Ishikawa (cell line): ENCODE results near the gene U2AF2.

ENCODE experiments used
- CEBPB ChIP-seq: IDR thresholded peaks from 2 replicates; pipeline ENCODE4 v1.6.1; 2012
- CREB1 ChIP-seq: IDR thresholded peaks from 2 replicates; pipeline ENCODE4 v1.6.1; 2012; ENCODE audit warnings: low read depth
- EGR1 ChIP-seq: IDR thresholded peaks from 2 replicates; pipeline ENCODE4 v1.6.1; 2012
- EP300 ChIP-seq: IDR thresholded peaks from 2 replicates; pipeline ENCODE4 v1.6.1; 2012; ENCODE audit warnings: borderline replicate concordance
- FOXM1 ChIP-seq: IDR thresholded peaks from 2 replicates; pipeline ENCODE4 v1.6.1; 2012; ENCODE audit warnings: low read depth, borderline replicate concordance
- MAX ChIP-seq: IDR thresholded peaks from 2 replicates; pipeline ENCODE4 v1.6.1; 2012
- NFIC ChIP-seq: IDR thresholded peaks from 2 replicates; pipeline ENCODE4 v1.6.1; 2012
- RAD21 ChIP-seq: IDR thresholded peaks from 2 replicates; pipeline ENCODE4 v1.6.1; 2012; ENCODE audit warnings: low read depth
- TAF1 ChIP-seq: IDR thresholded peaks from 2 replicates; pipeline ENCODE4 v1.6.1; 2012; ENCODE audit warnings: low read depth, mild to moderate bottlenecking
- TCF12 ChIP-seq: IDR thresholded peaks from 2 replicates; pipeline ENCODE4 v1.6.1; 2012; ENCODE audit warnings: low read depth
- TEAD4 ChIP-seq: IDR thresholded peaks from 2 replicates; pipeline ENCODE4 v1.6.1; 2012
- USF1 ChIP-seq: IDR thresholded peaks from 2 replicates; pipeline ENCODE4 v1.6.1; 2012
- YY1 ChIP-seq: IDR thresholded peaks from 2 replicates; pipeline ENCODE4 v1.6.1; 2012; ENCODE audit warnings: low read depth
- ZBTB7A ChIP-seq: IDR thresholded peaks from 2 replicates; pipeline ENCODE4 v1.6.1; 2012; ENCODE audit warnings: low read depth
- TF ChIP-seq, protein P1 (sequence below): IDR thresholded peaks from 2 replicates; pipeline ENCODE4 v1.6.1; 2012; ENCODE audit warnings: low read depth, mild to moderate bottlenecking

U2AF2 gene

DNA sequence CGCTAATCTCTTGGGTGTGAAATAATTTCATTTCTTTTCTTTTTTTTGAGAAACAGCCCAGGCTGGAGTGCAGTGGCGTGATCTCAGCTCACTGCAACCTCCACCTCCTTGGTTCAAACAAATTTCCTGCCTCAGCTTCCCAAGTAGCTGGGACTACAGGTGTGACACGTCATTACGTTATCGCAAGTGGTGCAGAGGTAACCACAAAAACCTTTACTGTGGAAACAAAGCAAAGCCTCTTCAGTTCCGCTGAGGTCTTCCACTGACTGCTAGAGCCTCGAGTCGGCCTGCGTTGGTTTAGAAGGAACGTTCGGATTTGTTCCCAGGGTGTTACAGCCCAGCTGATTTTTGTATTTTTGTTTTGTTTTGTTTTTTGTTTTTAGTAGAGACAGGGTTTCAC lies 28.5 kb upstream of the U2AF2 start:
- no peak for TF ChIP-seq USF1
- no peak for TF ChIP-seq CREB1
- TF ChIP-seq MAX = no peak
- no peak for TF ChIP-seq YY1
- TF ChIP-seq RAD21 = no peak
- no peak for TF ChIP-seq TAF1
- TF ChIP-seq, protein P1, sequence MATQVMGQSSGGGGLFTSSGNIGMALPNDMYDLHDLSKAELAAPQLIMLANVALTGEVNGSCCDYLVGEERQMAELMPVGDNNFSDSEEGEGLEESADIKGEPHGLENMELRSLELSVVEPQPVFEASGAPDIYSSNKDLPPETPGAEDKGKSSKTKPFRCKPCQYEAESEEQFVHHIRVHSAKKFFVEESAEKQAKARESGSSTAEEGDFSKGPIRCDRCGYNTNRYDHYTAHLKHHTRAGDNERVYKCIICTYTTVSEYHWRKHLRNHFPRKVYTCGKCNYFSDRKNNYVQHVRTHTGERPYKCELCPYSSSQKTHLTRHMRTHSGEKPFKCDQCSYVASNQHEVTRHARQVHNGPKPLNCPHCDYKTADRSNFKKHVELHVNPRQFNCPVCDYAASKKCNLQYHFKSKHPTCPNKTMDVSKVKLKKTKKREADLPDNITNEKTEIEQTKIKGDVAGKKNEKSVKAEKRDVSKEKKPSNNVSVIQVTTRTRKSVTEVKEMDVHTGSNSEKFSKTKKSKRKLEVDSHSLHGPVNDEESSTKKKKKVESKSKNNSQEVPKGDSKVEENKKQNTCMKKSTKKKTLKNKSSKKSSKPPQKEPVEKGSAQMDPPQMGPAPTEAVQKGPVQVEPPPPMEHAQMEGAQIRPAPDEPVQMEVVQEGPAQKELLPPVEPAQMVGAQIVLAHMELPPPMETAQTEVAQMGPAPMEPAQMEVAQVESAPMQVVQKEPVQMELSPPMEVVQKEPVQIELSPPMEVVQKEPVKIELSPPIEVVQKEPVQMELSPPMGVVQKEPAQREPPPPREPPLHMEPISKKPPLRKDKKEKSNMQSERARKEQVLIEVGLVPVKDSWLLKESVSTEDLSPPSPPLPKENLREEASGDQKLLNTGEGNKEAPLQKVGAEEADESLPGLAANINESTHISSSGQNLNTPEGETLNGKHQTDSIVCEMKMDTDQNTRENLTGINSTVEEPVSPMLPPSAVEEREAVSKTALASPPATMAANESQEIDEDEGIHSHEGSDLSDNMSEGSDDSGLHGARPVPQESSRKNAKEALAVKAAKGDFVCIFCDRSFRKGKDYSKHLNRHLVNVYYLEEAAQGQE = no peak
- TF ChIP-seq ZBTB7A = no peak
- no peak for TF ChIP-seq EGR1
- no peak for TF ChIP-seq CEBPB
- no peak for TF ChIP-seq FOXM1
- TF ChIP-seq EP300 = no peak
- no peak for TF ChIP-seq NFIC
- no peak for TF ChIP-seq TCF12
- TF ChIP-seq TEAD4 = no peak

- TF ChIP-seq TAF1 (no peak), RAD21 (peak; percentile 86)
These were observed 22.4 kb upstream of the U2AF2 start for GRCh38 chr19:55632463-55632834.

DNA sequence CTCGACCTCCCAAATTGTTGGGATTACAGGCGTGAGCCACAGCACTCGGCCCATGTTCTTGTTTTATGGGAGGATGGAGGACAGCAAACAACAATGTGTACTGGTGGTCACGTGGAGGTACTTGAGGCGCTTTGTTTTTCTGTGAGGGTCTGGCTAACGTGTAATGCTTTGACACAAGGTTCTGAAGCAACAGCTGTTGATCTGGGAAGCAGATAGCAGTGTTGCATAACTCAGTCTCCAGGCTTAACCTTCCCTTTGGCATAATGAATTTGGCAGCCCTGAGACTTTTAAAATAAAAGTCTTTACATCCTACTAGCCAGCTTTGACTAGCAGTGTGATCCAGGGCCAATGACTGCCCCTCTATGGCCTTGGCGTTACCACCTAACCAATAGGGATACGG lies 21.0 kb upstream of the U2AF2 start:
- TF ChIP-seq TCF12 = no peak
- no peak for TF ChIP-seq TEAD4
- no peak for TF ChIP-seq CREB1
- TF ChIP-seq TAF1 = no peak
- TF ChIP-seq MAX = no peak
- no peak for TF ChIP-seq YY1
- TF ChIP-seq ZBTB7A = no peak
- no peak for TF ChIP-seq FOXM1
- TF ChIP-seq USF1 = no peak
- no peak for TF ChIP-seq EP300
- TF ChIP-seq, protein P1 = no peak
- TF ChIP-seq RAD21 = no peak
- TF ChIP-seq NFIC = no peak
- no peak for TF ChIP-seq EGR1
- no peak for TF ChIP-seq CEBPB

DNA sequence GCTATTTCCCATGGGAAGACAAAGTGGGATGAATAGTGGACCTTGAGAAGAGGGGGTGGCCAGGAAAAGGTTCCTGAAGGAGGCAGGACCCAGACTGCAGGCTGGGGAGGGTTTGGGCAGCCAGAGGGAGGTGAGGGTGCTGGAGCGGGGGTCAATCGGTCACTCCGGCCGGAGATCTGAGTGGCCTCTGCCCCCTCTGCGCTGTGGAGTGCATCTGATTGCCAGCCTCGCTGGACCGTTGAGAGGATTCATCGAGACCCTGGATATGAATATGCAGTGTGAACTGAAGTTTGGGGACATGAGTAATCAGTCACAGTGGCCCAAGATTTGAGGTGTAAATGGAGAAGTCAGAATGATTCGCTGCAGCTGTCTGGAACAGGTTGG lies 19.5 kb upstream of the U2AF2 start:
- no peak for TF ChIP-seq EGR1
- TF ChIP-seq CREB1 = no peak
- no peak for TF ChIP-seq EP300

DNA sequence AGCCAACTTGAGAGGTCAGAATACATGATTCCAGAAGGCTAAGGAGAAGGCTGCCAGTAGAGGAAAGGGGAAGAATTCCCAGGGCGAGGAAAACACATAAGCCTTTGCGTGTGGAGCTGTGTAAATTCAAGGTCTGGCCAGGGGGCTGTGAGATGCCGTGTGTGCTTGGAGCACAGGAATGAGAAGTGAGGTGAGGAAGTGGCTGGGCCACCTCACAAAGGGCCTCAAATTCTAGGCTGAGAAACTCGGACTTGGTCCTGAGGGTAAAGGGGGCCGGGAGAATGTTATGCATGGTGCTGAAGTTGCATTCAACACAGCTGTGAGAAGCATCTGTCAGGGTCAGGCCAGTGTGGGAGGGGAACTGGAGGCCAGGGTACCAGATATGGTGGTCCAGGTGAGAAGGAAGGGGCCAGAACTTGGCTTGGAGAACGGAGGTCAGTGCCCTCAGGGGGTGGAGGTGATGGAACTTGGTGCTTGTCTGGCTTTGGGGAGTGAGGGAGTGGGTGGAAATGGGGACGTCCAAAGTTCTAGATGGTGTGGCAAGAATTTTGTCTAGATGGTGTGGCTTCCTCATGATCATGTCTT lies 18.9 kb upstream of the U2AF2 start:
- TF ChIP-seq USF1 (no peak), EP300 (no peak), YY1 (no peak), ZBTB7A (no peak), CREB1 (no peak), EGR1 (no peak), TAF1 (no peak)
- TF ChIP-seq, protein P1 = no peak
